GM23338 (cell line): Measurements from ENCODE around the gene KRT7. TPM values are rescaled to one million over a fixed set of nuclear protein-coding genes. Genes with fewer than 3 reads are reported as not detected.

Experiments used
- ATAC-seq: fragments of 200-7000 bp; cut with Tn5 transposase; 3 replicates; pipeline ENCODE4 v1.9.1; 2020
- DNase-seq: peaks from one replicate; pipeline ENCODE4 v3.0.0-alpha.2; 2015; ENCODE audit warnings: low spot score
- H2AFZ ChIP-seq: fragments of 200-600 bp; sonication (generic); 2 replicates; pipeline ENCODE4 v1.8.0; 2016; ENCODE audit warnings: antibody characterized with exemption, mild to moderate bottlenecking, moderate library complexity
- H3F3A ChIP-seq: fragments of 200-600 bp; sonication (generic); replicated peaks from 2 replicates; pipeline ENCODE4 v1.8.0; 2017; ENCODE audit warnings: antibody characterized with exemption, mixed run types, low read depth
- H3K27ac ChIP-seq: fragments of 200-600 bp; sonication (generic); 2 replicates; pipeline ENCODE4 v1.6.1; 2016; ENCODE audit warnings: low read depth
- H3K27me3 ChIP-seq: fragments of 200-600 bp; sonication (generic); 2 replicates; pipeline ENCODE4 v1.8.0; 2016; ENCODE audit warnings: mild to moderate bottlenecking, mixed run types, moderate library complexity; ENCODE audit not compliant: insufficient read depth
- H3K36me3 ChIP-seq: fragments of 200-600 bp; sonication (generic); 2 replicates; pipeline ENCODE4 v1.8.0; 2016; ENCODE audit warnings: mild to moderate bottlenecking; ENCODE audit not compliant: insufficient read depth
- H3K4me1 ChIP-seq: fragments of 200-600 bp; sonication (generic); 2 replicates; pipeline ENCODE4 v1.8.0; 2016; ENCODE audit warnings: mild to moderate bottlenecking, moderate library complexity; ENCODE audit not compliant: insufficient read depth
- H3K4me2 ChIP-seq: fragments of 200-600 bp; sonication (generic); 2 replicates; pipeline ENCODE4 v1.7.1; 2017; ENCODE audit warnings: mixed run types
- H3K4me3 ChIP-seq: fragments of 200-600 bp; sonication (generic); 2 replicates; pipeline ENCODE4 v1.6.1; 2016; ENCODE audit warnings: mixed run types
- H3K79me2 ChIP-seq: fragments of 200-600 bp; sonication (generic); replicated peaks from 2 replicates; pipeline ENCODE4 v1.8.0; 2017; ENCODE audit warnings: mild to moderate bottlenecking; ENCODE audit not compliant: insufficient read depth
- H3K9me2 ChIP-seq: fragments of 200-600 bp; sonication (generic); 2 replicates; pipeline ENCODE4 v1.8.0; 2017; ENCODE audit not compliant: insufficient read depth
- H4K20me1 ChIP-seq: fragments of 200-600 bp; sonication (generic); replicated peaks from 2 replicates; pipeline ENCODE4 v1.8.0; 2017; ENCODE audit warnings: mild to moderate bottlenecking; ENCODE audit not compliant: insufficient read depth
- H3K27ac Mint-ChIP-seq: 2 replicates; pipeline ENCODE4 v1.8.0; 2020; ENCODE audit warnings: inconsistent platforms, mild to moderate bottlenecking, moderate library complexity, mixed read lengths
- H3K27me3 Mint-ChIP-seq: 3 replicates; pipeline ENCODE4 v1.8.0; 2022; ENCODE audit warnings: low read depth, mild to moderate bottlenecking, moderate library complexity, mixed read lengths, inconsistent platforms; ENCODE audit not compliant: insufficient read depth, poor library complexity
- H3K36me3 Mint-ChIP-seq: 3 replicates; pipeline ENCODE4 v1.8.0; 2021; ENCODE audit warnings: low read depth, mild to moderate bottlenecking, inconsistent platforms, moderate library complexity, mixed read lengths
- H3K4me1 Mint-ChIP-seq: 3 replicates; pipeline ENCODE4 v1.8.0; 2020; ENCODE audit warnings: mild to moderate bottlenecking, inconsistent platforms, mixed read lengths
- H3K4me3 Mint-ChIP-seq: 3 replicates; pipeline ENCODE4 v1.8.0; 2021; ENCODE audit warnings: moderate library complexity, mild to moderate bottlenecking, inconsistent platforms, mixed read lengths
- H3K9me3 Mint-ChIP-seq: 3 replicates; pipeline ENCODE4 v1.8.0; 2020; ENCODE audit warnings: moderate library complexity, mild to moderate bottlenecking, inconsistent platforms, mixed read lengths
- CREB1 ChIP-seq: fragments of 250-450 bp; sonication (Bioruptor Pico); IDR thresholded peaks from 2 replicates; pipeline ENCODE4 v1.5.0; 2020; ENCODE audit warnings: low read depth, mild to moderate bottlenecking, moderate library complexity
- EZH2 ChIP-seq: fragments of 200-600 bp; sonication (generic); IDR thresholded peaks from one replicate; pipeline ENCODE4 v1.8.0; 2017; ENCODE audit warnings: antibody characterized with exemption, mild to moderate bottlenecking, low read depth; ENCODE audit not compliant: unreplicated experiment
- EZH2phosphoT487 ChIP-seq: fragments of 200-600 bp; sonication (generic); IDR thresholded peaks from one replicate; pipeline ENCODE4 v1.8.1; 2018; ENCODE audit warnings: antibody characterized with exemption; ENCODE audit not compliant: unreplicated experiment
- JUNB ChIP-seq: IDR thresholded peaks from one replicate; pipeline ENCODE4 v1.6.1; 2016; ENCODE audit warnings: antibody characterized with exemption; ENCODE audit not compliant: unreplicated experiment
- NANOG ChIP-seq: IDR thresholded peaks from 2 replicates; pipeline ENCODE4 v1.6.1; 2016; ENCODE audit warnings: antibody characterized with exemption, borderline replicate concordance
- POLR2AphosphoS5 ChIP-seq: IDR thresholded peaks from 2 replicates; pipeline ENCODE4 v1.6.1; 2016; ENCODE audit warnings: antibody characterized with exemption, low read depth
- STAT1 ChIP-seq: IDR thresholded peaks from one replicate; pipeline ENCODE4 v1.6.1; 2016; ENCODE audit warnings: antibody characterized with exemption; ENCODE audit not compliant: unreplicated experiment
- ZNF114 ChIP-seq: fragments of 250-450 bp; sonication (Bioruptor Pico); IDR thresholded peaks from 2 replicates; pipeline ENCODE4 v1.5.0; 2020; ENCODE audit warnings: mild to moderate bottlenecking, moderate library complexity
- ZNF331 ChIP-seq: fragments of 250-450 bp; sonication (Bioruptor Pico); IDR thresholded peaks from 2 replicates; pipeline ENCODE4 v1.5.0; 2020; ENCODE audit warnings: low read depth, mild to moderate bottlenecking, moderate library complexity
- polyA plus RNA-seq: library from polyadenylated mRNA; unstranded; fragments of >200 nt; fragmentation: Nextera tagmentation; extraction: Ambion mirVana; gene quantifications from 2 replicates; pipeline ENCODE4 v1.2.1, GENCODE V29; 2016
- total RNA-seq: library from RNA; depleted of rRNA; stranded (reverse); fragments of >200 nt; shearing (Covaris generic); gene quantifications from 2 replicates; pipeline ENCODE4 v1.2.3, GENCODE V29; 2014
- TF ChIP-seq, protein P1 (sequence below), 2 experiments: fragments of 200-600 bp in 1 of 2; sonication (generic) in 1 of 2; conservative IDR thresholded peaks; 2 replicates each; pipeline versions ENCODE4 v1.5.1 to v1.6.1; 2016 to 2017; ENCODE audit warnings: antibody characterized with exemption in 2 of 2, low read depth in 2 of 2, mild to moderate bottlenecking in 2 of 2, moderate library complexity in 1 of 2
- TF ChIP-seq, protein P2 (sequence below): IDR thresholded peaks from one replicate; pipeline ENCODE4 v1.6.1; 2018; ENCODE audit warnings: antibody characterized with exemption; ENCODE audit not compliant: unreplicated experiment
- TF ChIP-seq, protein P3 (sequence below): IDR thresholded peaks from 2 replicates; pipeline ENCODE4 v1.6.1; 2016; ENCODE audit warnings: antibody characterized with exemption
- TF ChIP-seq, protein P4 (sequence below): fragments of 250-450 bp; sonication (Bioruptor Pico); IDR thresholded peaks from 2 replicates; pipeline ENCODE4 v1.5.0; 2020; ENCODE audit warnings: mild to moderate bottlenecking, moderate library complexity

The KRT7 gene
- total and polyA plus RNA-seq, 2 experiments from 2014 or later: 6.5 to 9.4 TPM

DNA sequence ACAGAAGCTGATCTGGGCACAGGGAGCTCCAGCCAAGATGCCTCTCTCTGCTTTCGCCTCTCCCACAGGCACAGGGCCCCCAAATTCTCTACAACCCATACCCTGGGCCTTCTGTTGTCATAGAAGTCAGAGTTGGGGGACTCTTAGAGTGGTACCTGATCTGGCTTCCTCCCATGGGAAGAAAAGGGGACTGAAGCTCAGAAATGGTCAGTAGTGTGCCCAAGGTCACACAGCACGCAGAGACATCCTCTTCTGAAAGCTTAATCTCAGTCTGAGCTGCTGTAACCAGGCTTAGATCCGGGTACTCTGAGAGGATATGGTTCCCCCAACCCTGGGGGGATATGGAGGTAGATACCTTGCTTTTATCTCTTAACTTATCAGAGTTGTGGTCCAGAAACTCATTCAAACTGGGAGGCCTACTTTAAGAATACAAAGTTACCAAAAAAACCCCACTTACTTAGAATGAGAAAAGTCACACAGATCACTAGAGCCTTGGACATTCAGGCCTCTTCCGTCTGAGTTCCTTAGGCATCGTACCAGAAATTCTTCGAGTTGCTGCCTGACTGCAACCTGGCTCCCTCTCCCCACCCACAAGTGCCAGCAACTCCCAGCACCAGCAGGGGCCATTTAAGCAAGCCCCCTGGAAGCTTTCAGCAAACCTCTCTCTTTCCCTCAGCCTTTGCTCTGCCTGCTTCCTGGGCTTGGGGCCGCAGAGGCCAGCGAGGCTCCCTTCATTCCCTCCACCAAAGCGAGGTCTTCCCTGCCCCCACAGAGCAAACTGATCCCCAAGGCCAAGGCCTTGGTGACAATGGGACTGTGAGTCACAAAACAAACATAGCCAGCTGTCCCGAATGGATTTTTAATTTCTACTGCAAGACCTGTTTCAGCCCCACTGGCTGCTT is 13.9 kb downstream of the KRT7 start:
- no peaks in the 10 kb centered on the region for H3K36me3 ChIP-seq
- H3K9me2 ChIP-seq: no peaks in the 10 kb centered on the region
- H3K4me1 Mint-ChIP-seq: peaks cover 49% of the 10 kb centered on the region
- no peak overlapping the region for H3K4me3 ChIP-seq
- H3K4me3 Mint-ChIP-seq: peak overlapping the region; percentile 12; the same call in 1 of the 3 replicates
- peak; percentile 16 for DNase-seq
- no peak overlapping the region for H3K27ac ChIP-seq
- H3K27ac Mint-ChIP-seq: peak overlapping the region; percentile 65
- no peaks in the 10 kb centered on the region for H4K20me1 ChIP-seq
- no peak for ATAC-seq
- H3K27me3 ChIP-seq: peaks cover 25% of the 10 kb centered on the region
- peaks cover 8% of the 10 kb centered on the region; the same call in 1 of the 3 replicates for H3K36me3 Mint-ChIP-seq
- TF ChIP-seq NANOG (no peak), EZH2 (no peak), JUNB (no peak), POLR2AphosphoS5 (no peak), ZNF114 (CRISPR knock-in tag) (no peak), EZH2phosphoT487 (no peak), STAT1 (no peak), ZNF331 (CRISPR knock-in tag) (no peak), CREB1 (CRISPR knock-in tag) (no peak)
- TF ChIP-seq, protein P1, sequence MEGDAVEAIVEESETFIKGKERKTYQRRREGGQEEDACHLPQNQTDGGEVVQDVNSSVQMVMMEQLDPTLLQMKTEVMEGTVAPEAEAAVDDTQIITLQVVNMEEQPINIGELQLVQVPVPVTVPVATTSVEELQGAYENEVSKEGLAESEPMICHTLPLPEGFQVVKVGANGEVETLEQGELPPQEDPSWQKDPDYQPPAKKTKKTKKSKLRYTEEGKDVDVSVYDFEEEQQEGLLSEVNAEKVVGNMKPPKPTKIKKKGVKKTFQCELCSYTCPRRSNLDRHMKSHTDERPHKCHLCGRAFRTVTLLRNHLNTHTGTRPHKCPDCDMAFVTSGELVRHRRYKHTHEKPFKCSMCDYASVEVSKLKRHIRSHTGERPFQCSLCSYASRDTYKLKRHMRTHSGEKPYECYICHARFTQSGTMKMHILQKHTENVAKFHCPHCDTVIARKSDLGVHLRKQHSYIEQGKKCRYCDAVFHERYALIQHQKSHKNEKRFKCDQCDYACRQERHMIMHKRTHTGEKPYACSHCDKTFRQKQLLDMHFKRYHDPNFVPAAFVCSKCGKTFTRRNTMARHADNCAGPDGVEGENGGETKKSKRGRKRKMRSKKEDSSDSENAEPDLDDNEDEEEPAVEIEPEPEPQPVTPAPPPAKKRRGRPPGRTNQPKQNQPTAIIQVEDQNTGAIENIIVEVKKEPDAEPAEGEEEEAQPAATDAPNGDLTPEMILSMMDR (conservative IDR thresholded peaks at IDR 0.05; ENCODE audit: low read depth in 2 of 2): no peak
- TF ChIP-seq, protein P2, sequence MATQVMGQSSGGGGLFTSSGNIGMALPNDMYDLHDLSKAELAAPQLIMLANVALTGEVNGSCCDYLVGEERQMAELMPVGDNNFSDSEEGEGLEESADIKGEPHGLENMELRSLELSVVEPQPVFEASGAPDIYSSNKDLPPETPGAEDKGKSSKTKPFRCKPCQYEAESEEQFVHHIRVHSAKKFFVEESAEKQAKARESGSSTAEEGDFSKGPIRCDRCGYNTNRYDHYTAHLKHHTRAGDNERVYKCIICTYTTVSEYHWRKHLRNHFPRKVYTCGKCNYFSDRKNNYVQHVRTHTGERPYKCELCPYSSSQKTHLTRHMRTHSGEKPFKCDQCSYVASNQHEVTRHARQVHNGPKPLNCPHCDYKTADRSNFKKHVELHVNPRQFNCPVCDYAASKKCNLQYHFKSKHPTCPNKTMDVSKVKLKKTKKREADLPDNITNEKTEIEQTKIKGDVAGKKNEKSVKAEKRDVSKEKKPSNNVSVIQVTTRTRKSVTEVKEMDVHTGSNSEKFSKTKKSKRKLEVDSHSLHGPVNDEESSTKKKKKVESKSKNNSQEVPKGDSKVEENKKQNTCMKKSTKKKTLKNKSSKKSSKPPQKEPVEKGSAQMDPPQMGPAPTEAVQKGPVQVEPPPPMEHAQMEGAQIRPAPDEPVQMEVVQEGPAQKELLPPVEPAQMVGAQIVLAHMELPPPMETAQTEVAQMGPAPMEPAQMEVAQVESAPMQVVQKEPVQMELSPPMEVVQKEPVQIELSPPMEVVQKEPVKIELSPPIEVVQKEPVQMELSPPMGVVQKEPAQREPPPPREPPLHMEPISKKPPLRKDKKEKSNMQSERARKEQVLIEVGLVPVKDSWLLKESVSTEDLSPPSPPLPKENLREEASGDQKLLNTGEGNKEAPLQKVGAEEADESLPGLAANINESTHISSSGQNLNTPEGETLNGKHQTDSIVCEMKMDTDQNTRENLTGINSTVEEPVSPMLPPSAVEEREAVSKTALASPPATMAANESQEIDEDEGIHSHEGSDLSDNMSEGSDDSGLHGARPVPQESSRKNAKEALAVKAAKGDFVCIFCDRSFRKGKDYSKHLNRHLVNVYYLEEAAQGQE: no peak
- TF ChIP-seq, protein P3, sequence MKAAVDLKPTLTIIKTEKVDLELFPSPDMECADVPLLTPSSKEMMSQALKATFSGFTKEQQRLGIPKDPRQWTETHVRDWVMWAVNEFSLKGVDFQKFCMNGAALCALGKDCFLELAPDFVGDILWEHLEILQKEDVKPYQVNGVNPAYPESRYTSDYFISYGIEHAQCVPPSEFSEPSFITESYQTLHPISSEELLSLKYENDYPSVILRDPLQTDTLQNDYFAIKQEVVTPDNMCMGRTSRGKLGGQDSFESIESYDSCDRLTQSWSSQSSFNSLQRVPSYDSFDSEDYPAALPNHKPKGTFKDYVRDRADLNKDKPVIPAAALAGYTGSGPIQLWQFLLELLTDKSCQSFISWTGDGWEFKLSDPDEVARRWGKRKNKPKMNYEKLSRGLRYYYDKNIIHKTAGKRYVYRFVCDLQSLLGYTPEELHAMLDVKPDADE: no peak
- TF ChIP-seq, protein P4, sequence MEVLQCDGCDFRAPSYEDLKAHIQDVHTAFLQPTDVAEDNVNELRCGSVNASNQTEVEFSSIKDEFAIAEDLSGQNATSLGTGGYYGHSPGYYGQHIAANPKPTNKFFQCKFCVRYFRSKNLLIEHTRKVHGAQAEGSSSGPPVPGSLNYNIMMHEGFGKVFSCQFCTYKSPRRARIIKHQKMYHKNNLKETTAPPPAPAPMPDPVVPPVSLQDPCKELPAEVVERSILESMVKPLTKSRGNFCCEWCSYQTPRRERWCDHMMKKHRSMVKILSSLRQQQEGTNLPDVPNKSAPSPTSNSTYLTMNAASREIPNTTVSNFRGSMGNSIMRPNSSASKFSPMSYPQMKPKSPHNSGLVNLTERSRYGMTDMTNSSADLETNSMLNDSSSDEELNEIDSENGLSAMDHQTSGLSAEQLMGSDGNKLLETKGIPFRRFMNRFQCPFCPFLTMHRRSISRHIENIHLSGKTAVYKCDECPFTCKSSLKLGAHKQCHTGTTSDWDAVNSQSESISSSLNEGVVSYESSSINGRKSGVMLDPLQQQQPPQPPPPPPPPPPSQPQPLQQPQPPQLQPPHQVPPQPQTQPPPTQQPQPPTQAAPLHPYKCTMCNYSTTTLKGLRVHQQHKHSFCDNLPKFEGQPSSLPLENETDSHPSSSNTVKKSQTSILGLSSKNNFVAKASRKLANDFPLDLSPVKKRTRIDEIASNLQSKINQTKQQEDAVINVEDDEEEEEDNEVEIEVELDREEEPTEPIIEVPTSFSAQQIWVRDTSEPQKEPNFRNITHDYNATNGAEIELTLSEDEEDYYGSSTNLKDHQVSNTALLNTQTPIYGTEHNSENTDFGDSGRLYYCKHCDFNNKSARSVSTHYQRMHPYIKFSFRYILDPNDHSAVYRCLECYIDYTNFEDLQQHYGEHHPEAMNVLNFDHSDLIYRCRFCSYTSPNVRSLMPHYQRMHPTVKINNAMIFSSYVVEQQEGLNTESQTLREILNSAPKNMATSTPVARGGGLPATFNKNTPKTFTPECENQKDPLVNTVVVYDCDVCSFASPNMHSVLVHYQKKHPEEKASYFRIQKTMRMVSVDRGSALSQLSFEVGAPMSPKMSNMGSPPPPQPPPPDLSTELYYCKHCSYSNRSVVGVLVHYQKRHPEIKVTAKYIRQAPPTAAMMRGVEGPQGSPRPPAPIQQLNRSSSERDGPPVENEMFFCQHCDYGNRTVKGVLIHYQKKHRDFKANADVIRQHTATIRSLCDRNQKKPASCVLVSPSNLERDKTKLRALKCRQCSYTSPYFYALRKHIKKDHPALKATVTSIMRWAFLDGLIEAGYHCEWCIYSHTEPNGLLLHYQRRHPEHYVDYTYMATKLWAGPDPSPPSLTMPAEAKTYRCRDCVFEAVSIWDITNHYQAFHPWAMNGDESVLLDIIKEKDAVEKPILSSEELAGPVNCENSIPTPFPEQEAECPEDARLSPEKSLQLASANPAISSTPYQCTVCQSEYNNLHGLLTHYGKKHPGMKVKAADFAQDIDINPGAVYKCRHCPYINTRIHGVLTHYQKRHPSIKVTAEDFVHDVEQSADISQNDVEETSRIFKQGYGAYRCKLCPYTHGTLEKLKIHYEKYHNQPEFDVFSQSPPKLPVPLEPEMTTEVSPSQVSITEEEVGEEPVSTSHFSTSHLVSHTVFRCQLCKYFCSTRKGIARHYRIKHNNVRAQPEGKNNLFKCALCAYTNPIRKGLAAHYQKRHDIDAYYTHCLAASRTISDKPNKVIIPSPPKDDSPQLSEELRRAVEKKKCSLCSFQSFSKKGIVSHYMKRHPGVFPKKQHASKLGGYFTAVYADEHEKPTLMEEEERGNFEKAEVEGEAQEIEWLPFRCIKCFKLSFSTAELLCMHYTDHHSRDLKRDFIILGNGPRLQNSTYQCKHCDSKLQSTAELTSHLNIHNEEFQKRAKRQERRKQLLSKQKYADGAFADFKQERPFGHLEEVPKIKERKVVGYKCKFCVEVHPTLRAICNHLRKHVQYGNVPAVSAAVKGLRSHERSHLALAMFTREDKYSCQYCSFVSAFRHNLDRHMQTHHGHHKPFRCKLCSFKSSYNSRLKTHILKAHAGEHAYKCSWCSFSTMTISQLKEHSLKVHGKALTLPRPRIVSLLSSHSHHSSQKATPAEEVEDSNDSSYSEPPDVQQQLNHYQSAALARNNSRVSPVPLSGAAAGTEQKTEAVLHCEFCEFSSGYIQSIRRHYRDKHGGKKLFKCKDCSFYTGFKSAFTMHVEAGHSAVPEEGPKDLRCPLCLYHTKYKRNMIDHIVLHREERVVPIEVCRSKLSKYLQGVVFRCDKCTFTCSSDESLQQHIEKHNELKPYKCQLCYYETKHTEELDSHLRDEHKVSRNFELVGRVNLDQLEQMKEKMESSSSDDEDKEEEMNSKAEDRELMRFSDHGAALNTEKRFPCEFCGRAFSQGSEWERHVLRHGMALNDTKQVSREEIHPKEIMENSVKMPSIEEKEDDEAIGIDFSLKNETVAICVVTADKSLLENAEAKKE (CRISPR knock-in tag): no peak
- no peaks in the 10 kb centered on the region for H3K79me2 ChIP-seq
- peaks cover 36% of the 10 kb centered on the region for H3K27me3 Mint-ChIP-seq
- H2AFZ ChIP-seq: no peak overlapping the region
- peak overlapping the region; percentile 48; the same call in 1 of the 2 replicates for H3K4me2 ChIP-seq
- H3F3A ChIP-seq: no peaks in the 10 kb centered on the region
- no peaks in the 10 kb centered on the region for H3K4me1 ChIP-seq
- no peaks in the 10 kb centered on the region for H3K9me3 Mint-ChIP-seq
